ENCODE measurements around the gene CTAG1A.

- TF ChIP-seq CTCF (IDR thresholded peaks at IDR 0.05; ENCODE audit: insufficient read depth, low read length, poor library complexity, severe bottlenecking) (no peak), EZH2phosphoT487 (conservative IDR thresholded peaks at IDR 0.05; ENCODE audit: low read length) (no peak)
Measured at GRCh38 chrX:154592505-154592904, 7.6 kb downstream of the CTAG1A start.
